Measurements from ENCODE around the gene CIC. TPM values are rescaled to one million over a fixed set of nuclear protein-coding genes. Genes with fewer than 3 reads are reported as not detected.
"Not testable (repeated sequence)": the region's sequence is repeated elsewhere in the genome, so short reads cannot be mapped to it uniquely, and the experiment has no call there.

The CIC gene
- polyA plus RNA-seq, 1 experiment, result 2.9 TPM

DNA sequence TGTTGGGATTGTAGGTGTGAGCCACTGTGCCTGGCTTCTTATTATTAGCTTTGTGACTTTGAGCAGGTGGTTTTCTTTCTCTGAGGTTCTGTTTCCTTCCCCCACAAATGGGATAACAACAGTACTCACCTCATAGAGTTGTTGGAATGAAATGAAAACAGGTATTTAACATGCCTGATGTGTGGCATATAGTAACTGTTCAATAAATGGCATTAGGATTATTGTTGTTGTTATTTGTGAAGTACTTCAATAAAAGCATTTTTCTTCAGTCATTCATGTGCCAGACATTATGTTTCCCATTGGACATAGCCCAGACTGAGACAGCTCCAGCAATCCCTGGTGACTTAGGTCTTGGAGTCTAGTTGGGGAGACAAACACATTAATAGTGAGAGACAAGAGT lies 57.9 kb downstream of the CIC start:
- H3K4me3 ChIP-seq (ENCODE audit: low read depth, low read length), result peak overlapping the region; percentile 81; the same call in 1 of the 2 replicates
- CTCF ChIA-PET, result no interaction called here
- TF ChIP-seq, protein P1, sequence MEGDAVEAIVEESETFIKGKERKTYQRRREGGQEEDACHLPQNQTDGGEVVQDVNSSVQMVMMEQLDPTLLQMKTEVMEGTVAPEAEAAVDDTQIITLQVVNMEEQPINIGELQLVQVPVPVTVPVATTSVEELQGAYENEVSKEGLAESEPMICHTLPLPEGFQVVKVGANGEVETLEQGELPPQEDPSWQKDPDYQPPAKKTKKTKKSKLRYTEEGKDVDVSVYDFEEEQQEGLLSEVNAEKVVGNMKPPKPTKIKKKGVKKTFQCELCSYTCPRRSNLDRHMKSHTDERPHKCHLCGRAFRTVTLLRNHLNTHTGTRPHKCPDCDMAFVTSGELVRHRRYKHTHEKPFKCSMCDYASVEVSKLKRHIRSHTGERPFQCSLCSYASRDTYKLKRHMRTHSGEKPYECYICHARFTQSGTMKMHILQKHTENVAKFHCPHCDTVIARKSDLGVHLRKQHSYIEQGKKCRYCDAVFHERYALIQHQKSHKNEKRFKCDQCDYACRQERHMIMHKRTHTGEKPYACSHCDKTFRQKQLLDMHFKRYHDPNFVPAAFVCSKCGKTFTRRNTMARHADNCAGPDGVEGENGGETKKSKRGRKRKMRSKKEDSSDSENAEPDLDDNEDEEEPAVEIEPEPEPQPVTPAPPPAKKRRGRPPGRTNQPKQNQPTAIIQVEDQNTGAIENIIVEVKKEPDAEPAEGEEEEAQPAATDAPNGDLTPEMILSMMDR (IDR thresholded peaks at IDR 0.05; ENCODE audit: low read depth, low read length), result no peak
- H3K9me3 ChIP-seq (ENCODE audit: control insufficient read depth, insufficient read depth, low read length), result no peaks in the 10 kb centered on the region; the same call in 1 of the 2 replicates
- DNase-seq (ENCODE audit: low read depth, low spot score), result no peak
- POLR2A ChIA-PET, result interaction anchor here (0.6 to 0.7 kb wide), 2 partner anchors 67 to 225 kb away, joined by 3 to 7 read pairs; no protein-coding TSS in a partner anchor
- H3K27ac ChIP-seq (ENCODE audit: low read depth, low read length), result no peak overlapping the region
- H3K27me3 ChIP-seq (ENCODE audit: control insufficient read depth, insufficient read depth, low read length), result peaks cover 21% of the 10 kb centered on the region

DNA sequence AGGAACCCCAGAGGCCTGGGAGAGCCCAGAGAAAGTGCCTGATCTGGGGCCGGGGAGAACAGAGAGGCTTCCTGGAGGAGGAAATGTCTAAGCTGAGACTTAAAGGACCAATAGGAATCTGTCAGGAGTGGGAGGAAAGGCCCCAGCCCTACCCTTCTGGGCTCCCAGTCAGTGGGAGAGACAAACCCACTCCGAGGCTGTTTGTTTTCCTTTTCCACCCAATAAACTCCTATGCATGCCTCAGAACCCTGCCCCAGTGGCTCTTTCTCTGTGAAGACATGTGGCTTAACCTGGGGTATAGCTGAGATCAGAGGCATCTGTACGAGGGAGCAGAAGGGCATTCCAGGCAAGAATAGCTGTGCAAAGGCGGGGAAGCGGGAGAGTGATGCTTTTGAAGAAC lies 58.3 kb downstream of the CIC start:
- Histone ChIP-seq H3K27me3 (ENCODE audit: control insufficient read depth, insufficient read depth, low read length) (peaks cover 18% of the 10 kb centered on the region), H3K27ac (ENCODE audit: low read depth, low read length) (no peak overlapping the region), H3K4me3 (ENCODE audit: low read depth, low read length) (no peak overlapping the region), H3K9me3 (ENCODE audit: control insufficient read depth, insufficient read depth, low read length) (no peaks in the 10 kb centered on the region; the same call in 1 of the 2 replicates)
- CTCF ChIA-PET, result no interaction called here
- TF ChIP-seq, protein P1 (IDR thresholded peaks at IDR 0.05; ENCODE audit: low read depth, low read length), result no peak
- POLR2A ChIA-PET, result interaction anchor here (0.6 to 0.7 kb wide), 2 partner anchors 66 to 225 kb away, joined by 3 to 7 read pairs; no protein-coding TSS in a partner anchor
- DNase-seq (ENCODE audit: low read depth, low spot score), result no peak

DNA sequence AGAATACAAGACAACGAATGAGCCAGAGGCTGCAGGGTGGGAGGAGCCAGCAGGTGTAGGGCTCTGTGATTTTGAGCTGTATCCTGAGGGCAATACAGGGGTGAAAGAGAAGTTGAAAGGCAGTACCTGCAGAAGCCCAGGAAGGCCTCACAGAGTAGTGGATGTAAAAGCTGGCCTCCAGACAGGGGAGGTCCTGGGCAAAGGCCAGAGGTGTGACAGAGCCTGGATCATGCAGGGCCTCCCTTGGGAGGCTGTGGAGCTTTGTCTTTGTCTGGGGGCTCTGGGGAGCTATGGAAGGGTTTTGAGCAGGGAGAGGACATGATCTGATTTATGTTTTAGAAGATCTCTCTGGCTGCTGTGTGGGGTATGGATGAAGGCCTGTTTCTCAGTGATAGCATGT lies 59.1 kb downstream of the CIC start:
- no peak overlapping the region for H3K27ac ChIP-seq (ENCODE audit: low read depth, low read length)
- CTCF ChIA-PET, result no interaction called here
- POLR2A ChIA-PET, result no interaction called here
- no peak overlapping the region for H3K4me3 ChIP-seq (ENCODE audit: low read depth, low read length)
- H3K27me3 ChIP-seq (ENCODE audit: control insufficient read depth, insufficient read depth, low read length), result peaks cover 13% of the 10 kb centered on the region
- no peak for DNase-seq (ENCODE audit: low read depth, low spot score)
- TF ChIP-seq, protein P1 (IDR thresholded peaks at IDR 0.05; ENCODE audit: low read depth, low read length), result no peak
- no peaks in the 10 kb centered on the region; the same call in 1 of the 2 replicates for H3K9me3 ChIP-seq (ENCODE audit: control insufficient read depth, insufficient read depth, low read length)

DNA sequence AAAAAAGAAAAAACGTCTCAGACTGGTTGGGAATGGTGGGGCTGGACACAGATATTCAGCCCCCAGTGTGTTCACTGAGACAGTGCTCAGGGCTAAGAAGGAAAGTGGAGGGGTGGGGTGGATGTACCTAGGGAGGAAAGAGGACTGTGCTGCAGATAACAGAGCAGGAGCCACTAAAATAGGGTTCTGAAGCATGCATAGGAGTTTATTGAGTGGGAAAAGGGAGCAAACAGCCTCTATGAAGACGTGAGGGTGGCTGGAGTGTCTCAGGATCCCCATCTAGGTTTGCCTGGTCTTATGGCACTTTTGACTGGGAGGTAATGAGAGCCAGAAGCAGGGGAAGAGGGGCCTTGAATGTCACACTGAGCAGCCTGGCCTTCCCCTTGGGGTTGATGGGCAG lies 59.8 kb downstream of the CIC start:
- TF ChIP-seq, protein P1 (IDR thresholded peaks at IDR 0.05; ENCODE audit: low read depth, low read length), result no peak
- Histone ChIP-seq H3K27ac (ENCODE audit: low read depth, low read length) (no peak overlapping the region), H3K27me3 (ENCODE audit: control insufficient read depth, insufficient read depth, low read length) (peaks cover 8% of the 10 kb centered on the region), H3K9me3 (ENCODE audit: control insufficient read depth, insufficient read depth, low read length) (no peaks in the 10 kb centered on the region; the same call in 1 of the 2 replicates), H3K4me3 (ENCODE audit: low read depth, low read length) (no peak overlapping the region)
- ChIA-PET CTCF (no interaction called here), POLR2A (no interaction called here)
- no peak for DNase-seq (ENCODE audit: low read depth, low spot score)

DNA sequence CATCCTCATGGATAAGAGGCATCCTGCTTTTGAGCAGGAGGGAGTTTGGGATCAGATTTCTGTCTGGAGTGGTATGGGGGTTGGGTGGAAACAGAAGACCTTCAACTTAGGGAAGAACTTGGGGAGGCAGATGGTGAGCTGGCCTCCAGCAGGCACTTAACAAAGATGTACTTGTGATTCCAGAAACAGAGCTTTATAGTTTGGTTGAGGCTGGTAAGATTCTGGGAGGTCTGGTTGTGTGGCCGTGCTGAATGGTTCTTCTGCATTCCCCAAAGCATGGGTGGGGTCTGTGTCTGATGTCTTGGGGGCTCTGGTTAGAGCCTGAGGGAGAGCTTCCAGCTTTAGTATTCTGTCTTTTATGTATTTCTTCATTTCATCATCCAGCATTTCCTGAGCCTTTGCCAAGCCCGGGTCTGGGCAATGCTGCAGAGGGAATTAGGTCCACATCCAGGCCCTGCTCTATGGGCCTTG lies 61.2 kb downstream of the CIC start:
- no peaks in the 10 kb centered on the region for H3K9me3 ChIP-seq (ENCODE audit: control insufficient read depth, insufficient read depth, low read length)
- no peak overlapping the region for H3K4me3 ChIP-seq (ENCODE audit: low read depth, low read length)
- TF ChIP-seq, protein P1 (IDR thresholded peaks at IDR 0.05; ENCODE audit: low read depth, low read length), result no peak
- no peaks in the 10 kb centered on the region for H3K27me3 ChIP-seq (ENCODE audit: control insufficient read depth, insufficient read depth, low read length)
- no peak for DNase-seq (ENCODE audit: low read depth, low spot score)
- POLR2A ChIA-PET, result no interaction called here
- H3K27ac ChIP-seq (ENCODE audit: low read depth, low read length), result no peak overlapping the region
- CTCF ChIA-PET, result interaction anchor here (0.5 kb wide), 1 partner anchor 166 kb away, joined by 3 read pairs; no protein-coding TSS in a partner anchor

DNA sequence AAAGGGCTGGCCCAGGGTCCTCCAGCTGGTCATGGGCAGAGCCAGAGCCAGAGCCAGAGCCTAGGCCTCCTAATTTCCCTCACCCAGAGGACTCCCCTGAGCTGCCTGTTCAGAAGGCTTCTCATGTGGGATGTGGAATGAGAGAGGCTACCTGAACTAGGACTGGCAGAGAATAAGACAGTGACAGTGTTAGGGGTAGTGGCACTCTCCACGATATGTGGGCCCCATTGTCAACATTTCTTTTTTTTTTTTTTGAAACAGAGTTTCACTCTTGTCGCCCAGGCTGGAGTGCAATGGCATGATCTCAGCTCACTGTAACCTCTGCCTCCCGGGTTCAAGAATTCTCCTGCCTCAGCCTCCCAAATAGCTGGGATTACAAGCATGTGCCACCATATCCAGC lies 62.3 kb downstream of the CIC start:
- CTCF ChIA-PET, result not testable (repeated sequence)

More for the DNA sequence above, 62.3 kb downstream of the CIC start:
- POLR2A ChIA-PET; H3K27me3 ChIP-seq (ENCODE audit: control insufficient read depth, insufficient read depth, low read length); H3K9me3 ChIP-seq (ENCODE audit: control insufficient read depth, insufficient read depth, low read length); H3K4me3 ChIP-seq (ENCODE audit: low read depth, low read length); DNase-seq (ENCODE audit: low read depth, low spot score); H3K27ac ChIP-seq (ENCODE audit: low read depth, low read length): not testable (repeated sequence)
